Subcutaneous abdominal adipose tissue (tissue), 5 donors: ENCODE results near the gene SNTG2.
A peak's percentile ranks its signal among the peaks of the same experiment; 100 is the strongest.
"Not testable (repeated sequence)": the region's sequence is repeated elsewhere in the genome, so short reads cannot be mapped to it uniquely, and the experiment has no call there.

ENCODE experiments used
- H3K27ac ChIP-seq: one replicate; pipeline ENCODE4 v1.7.0; 2013; ENCODE audit warnings: low read depth, mild to moderate bottlenecking, inconsistent platforms, low read length, moderate library complexity
- H3K27me3 ChIP-seq, 5 donors: one replicate each; pipeline ENCODE4 v1.7.0; 2013; ENCODE audit warnings: low read length in 5 of 5, inconsistent platforms in 1 of 5; ENCODE audit not compliant: control insufficient read depth in 5 of 5, insufficient read depth in 4 of 5
- H3K36me3 ChIP-seq, 5 donors: one replicate each; pipeline ENCODE4 v1.7.0; 2013; ENCODE audit warnings: low read length in 5 of 5; ENCODE audit not compliant: control insufficient read depth in 5 of 5, insufficient read depth in 5 of 5
- H3K4me1 ChIP-seq, 5 donors: one replicate each; pipeline ENCODE4 v1.7.0; 2013; ENCODE audit warnings: low read length in 5 of 5, mild to moderate bottlenecking in 3 of 5, moderate library complexity in 1 of 5; ENCODE audit not compliant: control insufficient read depth in 5 of 5, insufficient read depth in 5 of 5
- H3K4me3 ChIP-seq, 5 donors: one replicate each; pipeline ENCODE4 v1.7.0; 2013; ENCODE audit warnings: low read length in 5 of 5, low read depth in 1 of 5
- H3K9ac ChIP-seq, 5 donors: one replicate each; pipeline ENCODE4 v1.7.0; 2013; ENCODE audit warnings: low read length in 5 of 5, mild to moderate bottlenecking in 4 of 5, moderate library complexity in 3 of 5
- H3K9me3 ChIP-seq, 5 donors: one replicate each; pipeline ENCODE4 v1.7.0; 2013; ENCODE audit warnings: low read length in 5 of 5; ENCODE audit not compliant: control insufficient read depth in 5 of 5
- donor health status: healthy.
- donor health status: healthy.
- donor health status: healthy.
- donor health status: healthy.
- donor health status: healthy.

The SNTG2 gene

GRCh38 chr2:1077911-1078310, 127.3 kb downstream of the SNTG2 start:
- no peak overlapping the region for H3K27ac ChIP-seq
- H3K9ac ChIP-seq, result no peak overlapping the region
- H3K9me3 ChIP-seq, result no peaks in the 10 kb centered on the region
- H3K27me3 ChIP-seq, result no peaks in the 10 kb centered on the region
- H3K4me1 ChIP-seq, result peaks cover 0 to 18% (median 11%) of the 10 kb centered on the region in 5 donors
- no peaks in the 10 kb centered on the region for H3K36me3 ChIP-seq
- H3K4me3 ChIP-seq, result no peak overlapping the region

GRCh38 chr2:1078326-1078725, 127.7 kb downstream of the SNTG2 start:
- H3K9ac ChIP-seq, result no peak overlapping the region
- no peak overlapping the region for H3K4me3 ChIP-seq
- H3K36me3 ChIP-seq, result no peaks in the 10 kb centered on the region
- H3K4me1 ChIP-seq, result peaks cover 0 to 18% (median 11%) of the 10 kb centered on the region in 5 donors
- H3K9me3 ChIP-seq, result no peaks in the 10 kb centered on the region
- H3K27me3 ChIP-seq, result no peaks in the 10 kb centered on the region
- no peak overlapping the region for H3K27ac ChIP-seq

- no peaks in the 10 kb centered on the region for H3K27me3 ChIP-seq
- H3K9ac ChIP-seq, result no peak overlapping the region
- H3K4me3 ChIP-seq, result no peak overlapping the region
These were observed 129.5 kb downstream of the SNTG2 start for GRCh38 chr2:1079873-1080799.

GRCh38 chr2:1081451-1082225, 131.0 kb downstream of the SNTG2 start:
- Histone ChIP-seq H3K9me3 (no peaks in the 10 kb centered on the region), H3K4me3 (peak overlapping the region in 4 of 5 donors; percentile 27 to 62 (median 47)), H3K4me1 (peaks cover 0 to 18% (median 11%) of the 10 kb centered on the region in 5 donors), H3K27ac (no peak overlapping the region), H3K9ac (peak overlapping the region in 1 of 5 donors; percentile 3), H3K27me3 (no peaks in the 10 kb centered on the region), H3K36me3 (no peaks in the 10 kb centered on the region)

More at GRCh38 chr2:1079873-1080799, 129.5 kb downstream of the SNTG2 start:
- Histone ChIP-seq H3K27ac (no peak overlapping the region), H3K4me1 (peaks cover 0 to 18% (median 11%) of the 10 kb centered on the region in 5 donors), H3K36me3 (no peaks in the 10 kb centered on the region), H3K9me3 (no peaks in the 10 kb centered on the region)

GRCh38 chr2:1082456-1083205, 132.0 kb downstream of the SNTG2 start:
- no peak overlapping the region for H3K27ac ChIP-seq
- H3K4me1 ChIP-seq, result peaks cover 0 to 18% (median 11%) of the 10 kb centered on the region in 5 donors
- no peaks in the 10 kb centered on the region for H3K27me3 ChIP-seq
- no peak overlapping the region for H3K9ac ChIP-seq
- H3K36me3 ChIP-seq, result no peaks in the 10 kb centered on the region
- H3K4me3 ChIP-seq, result no peak overlapping the region
- H3K9me3 ChIP-seq, result no peaks in the 10 kb centered on the region

GRCh38 chr2:1088192-1088860, 137.7 kb downstream of the SNTG2 start:
- no peak overlapping the region for H3K27ac ChIP-seq
- H3K4me3 ChIP-seq, result no peak overlapping the region
- H3K9ac ChIP-seq, result no peak overlapping the region

GRCh38 chr2:1088940-1089339, 138.3 kb downstream of the SNTG2 start:
- Histone ChIP-seq H3K36me3 (no peaks in the 10 kb centered on the region), H3K27ac (no peak overlapping the region), H3K4me3 (no peak overlapping the region), H3K4me1 (no peaks in the 10 kb centered on the region), H3K9me3 (no peaks in the 10 kb centered on the region), H3K27me3 (no peaks in the 10 kb centered on the region), H3K9ac (no peak overlapping the region)

More at GRCh38 chr2:1088192-1088860, 137.7 kb downstream of the SNTG2 start:
- H3K27me3 ChIP-seq, result no peaks in the 10 kb centered on the region
- no peaks in the 10 kb centered on the region for H3K9me3 ChIP-seq
- no peaks in the 10 kb centered on the region for H3K4me1 ChIP-seq
- no peaks in the 10 kb centered on the region for H3K36me3 ChIP-seq

- Histone ChIP-seq H3K36me3 (no peaks in the 10 kb centered on the region), H3K27ac (no peak overlapping the region), H3K9ac (no peak overlapping the region), H3K4me3 (no peak overlapping the region), H3K27me3 (no peaks in the 10 kb centered on the region), H3K9me3 (no peaks in the 10 kb centered on the region), H3K4me1 (no peaks in the 10 kb centered on the region)
These were observed 141.4 kb downstream of the SNTG2 start for GRCh38 chr2:1091895-1092585.

GRCh38 chr2:1093668-1094067, 143.0 kb downstream of the SNTG2 start:
- H3K27me3 ChIP-seq, H3K4me3 ChIP-seq, H3K36me3 ChIP-seq, H3K9me3 ChIP-seq, H3K4me1 ChIP-seq, H3K9ac ChIP-seq, H3K27ac ChIP-seq: not testable (repeated sequence)
